GM18505 (cell line): ENCODE data around the gene UBE2E1.

Source experiments
- ATAC-seq: cut with Tn5 transposase; IDR thresholded peaks from one replicate; pipeline ENCODE4 v1.9.1; 2021; ENCODE audit not compliant: unreplicated experiment
- POLR2A ChIP-seq: IDR thresholded peaks from 4 replicates; pipeline ENCODE4 v1.6.1; 2011; ENCODE audit warnings: borderline replicate concordance; ENCODE audit not compliant: insufficient read depth, insufficient read length; ENCODE audit errors: extremely low read depth

The UBE2E1 gene

GRCh38 chr3:23805633-23806533, at the start of gene UBE2E1:
TSS of gene UBE2E1 (plus strand) at chr3:23805955. CDS start at chr3:23807270, 1,315 bp downstream.
- ATAC-seq = peak; percentile 57
- peak; percentile 74 for TF ChIP-seq POLR2A

DNA sequence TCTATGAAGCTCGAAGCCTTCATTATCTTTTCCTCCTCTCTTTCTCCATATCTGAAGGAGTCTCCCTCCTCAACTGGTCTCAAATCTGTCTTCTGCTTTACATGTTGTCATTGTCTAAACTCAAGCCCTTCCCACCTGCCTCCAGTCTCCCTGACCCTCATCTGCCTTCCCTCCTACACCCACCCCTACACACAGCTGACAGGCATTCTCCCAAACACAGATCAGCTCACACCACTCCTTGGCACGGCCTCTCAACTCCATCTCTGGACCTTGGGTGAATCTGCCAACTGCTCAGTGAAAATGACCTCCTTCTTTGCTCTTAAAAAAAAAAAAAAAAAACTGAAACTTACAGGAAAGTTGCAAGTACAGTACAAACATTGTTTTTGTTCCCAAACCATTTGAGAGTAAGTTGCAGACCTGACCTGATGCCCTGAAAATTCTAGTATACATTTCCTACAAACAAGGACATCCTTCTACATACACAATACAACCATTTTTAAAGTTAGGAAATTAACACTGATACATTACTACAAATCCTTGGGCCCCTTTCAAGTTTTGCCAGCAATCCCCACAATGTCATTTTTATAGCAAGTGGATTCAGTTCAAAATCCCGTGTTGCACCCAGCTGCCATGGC, 49.4 kb upstream of the UBE2E1 start:
- ATAC-seq = no peak
- TF ChIP-seq POLR2A = no peak

DNA sequence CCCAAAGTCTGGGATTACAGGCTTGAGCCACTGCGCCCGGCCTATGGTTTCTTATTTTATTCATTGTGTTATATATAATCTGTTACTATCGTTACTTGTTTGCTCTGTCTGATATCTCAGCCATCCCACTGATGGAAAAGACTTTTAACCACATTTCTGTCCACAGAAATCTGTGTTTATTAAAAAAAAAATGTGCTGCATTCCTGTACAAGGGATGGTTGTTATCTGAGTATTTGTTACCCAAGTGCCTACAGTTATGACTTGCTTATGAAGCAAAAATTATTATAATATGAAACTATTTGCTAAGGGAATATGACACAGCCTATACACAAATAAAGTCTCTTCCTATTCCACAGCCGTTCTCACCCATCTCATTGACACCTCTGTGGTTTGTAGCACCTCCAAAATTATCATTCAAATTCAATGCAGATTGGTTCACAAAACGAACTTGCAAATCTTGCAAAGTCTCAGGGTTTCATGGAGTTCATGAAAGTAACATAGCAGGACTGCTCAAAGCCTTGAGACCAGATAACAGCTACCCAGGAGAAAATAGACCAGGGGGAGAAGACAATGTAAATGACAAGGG, 47.4 kb upstream of the UBE2E1 start:
- no peak for TF ChIP-seq POLR2A
- no peak for ATAC-seq

GRCh38 chr3:23760325-23760724, 45.4 kb upstream of the UBE2E1 start:
- TF ChIP-seq POLR2A = no peak
- ATAC-seq = peak; percentile 4

DNA sequence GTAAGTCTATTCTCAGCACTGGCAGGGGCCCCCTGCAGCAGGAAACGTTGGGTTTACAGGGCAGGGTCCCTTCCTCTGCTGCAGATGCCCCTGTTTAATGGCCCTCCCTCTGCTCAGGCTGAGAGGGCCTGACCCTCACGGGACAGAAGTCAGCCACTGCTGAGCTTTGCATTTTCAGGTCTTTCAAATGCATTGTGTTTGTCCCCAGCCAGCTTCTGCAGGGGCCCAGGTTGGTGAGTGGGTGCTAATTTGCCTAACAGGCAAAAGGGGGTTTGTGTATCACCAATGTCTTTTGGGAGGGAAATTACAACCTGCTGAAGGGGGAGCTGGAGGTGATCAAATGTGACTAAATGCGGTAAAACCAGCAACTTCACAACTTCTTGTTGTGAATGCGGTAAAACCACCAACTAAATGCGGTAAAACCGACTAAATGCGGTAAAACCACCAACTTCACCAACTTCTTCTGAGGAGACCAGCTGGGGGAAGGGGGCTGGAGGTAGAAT, 44.8 kb upstream of the UBE2E1 start:
- ATAC-seq = peak; percentile 34

DNA sequence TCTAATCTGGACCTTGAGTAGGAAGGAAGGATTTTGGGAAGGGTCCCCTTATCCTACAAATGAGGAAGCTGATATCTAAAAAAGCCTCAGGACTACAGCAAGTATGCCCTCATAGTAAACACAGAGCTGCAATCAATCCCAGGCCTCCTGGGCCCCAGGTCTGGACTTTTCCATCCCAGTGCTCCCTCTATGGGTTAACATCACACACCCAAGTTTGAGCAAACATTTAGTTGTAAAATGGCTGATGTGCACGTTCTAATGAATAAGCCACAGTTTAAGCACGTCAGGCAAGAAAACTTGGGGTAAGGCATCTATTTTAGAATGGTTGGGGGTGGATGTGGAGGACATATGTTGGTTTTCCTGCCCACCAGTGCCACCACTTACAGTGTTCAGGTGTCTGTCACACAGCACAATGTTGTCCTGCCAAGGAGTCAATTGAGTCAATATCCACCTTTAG, 44.3 kb upstream of the UBE2E1 start:
- TF ChIP-seq POLR2A = no peak

More for the DNA sequence above, 44.8 kb upstream of the UBE2E1 start:
- no peak for TF ChIP-seq POLR2A

GRCh38 chr3:23762214-23762613, 43.5 kb upstream of the UBE2E1 start:
- peak; percentile 80 for ATAC-seq
- no peak for TF ChIP-seq POLR2A

More for the DNA sequence above, 44.3 kb upstream of the UBE2E1 start:
- peak; percentile 33 for ATAC-seq

- ATAC-seq = no peak
- TF ChIP-seq POLR2A = no peak
Observed at GRCh38 chr3:23762759-23763477, 42.8 kb upstream of the UBE2E1 start.

DNA sequence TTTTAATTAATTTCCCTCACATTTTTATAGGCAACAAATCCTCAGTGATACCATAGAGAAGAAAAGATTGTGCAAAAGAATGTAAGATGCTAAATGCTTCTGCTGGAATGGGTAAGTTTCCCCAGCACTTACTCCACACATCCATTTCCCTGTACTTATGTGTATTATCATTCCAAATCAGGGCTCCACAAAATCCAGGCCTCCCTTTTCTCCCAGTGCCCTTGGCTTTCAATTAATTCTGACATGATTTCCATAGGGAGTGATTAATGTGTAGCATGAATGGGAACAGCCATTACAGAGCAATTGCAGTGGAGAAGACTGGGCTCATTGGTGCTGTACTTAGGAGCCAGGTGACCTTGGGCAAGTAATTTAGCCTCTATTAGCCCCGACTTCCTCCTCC, 41.3 kb upstream of the UBE2E1 start:
- TF ChIP-seq POLR2A = no peak
- no peak for ATAC-seq

DNA sequence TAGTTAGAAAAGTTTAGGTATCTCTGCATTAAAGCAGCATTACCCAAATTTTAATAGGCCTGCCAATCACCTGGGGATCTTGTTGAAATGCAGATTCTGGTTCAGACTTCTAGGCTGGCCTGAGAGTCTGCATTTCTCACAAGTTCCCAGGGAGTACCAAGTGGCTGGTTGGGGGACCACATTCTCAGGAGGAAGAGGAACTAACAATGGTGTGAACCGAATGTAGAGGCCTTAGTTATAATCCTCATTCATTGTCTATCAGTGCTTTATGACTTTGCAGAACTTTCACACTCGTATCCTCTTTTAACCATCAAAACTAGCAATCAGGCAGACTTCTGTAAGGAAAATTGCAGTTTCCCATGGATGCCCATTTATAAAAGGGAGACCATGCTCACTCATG, 38.2 kb upstream of the UBE2E1 start:
- TF ChIP-seq POLR2A = no peak
- no peak for ATAC-seq

DNA sequence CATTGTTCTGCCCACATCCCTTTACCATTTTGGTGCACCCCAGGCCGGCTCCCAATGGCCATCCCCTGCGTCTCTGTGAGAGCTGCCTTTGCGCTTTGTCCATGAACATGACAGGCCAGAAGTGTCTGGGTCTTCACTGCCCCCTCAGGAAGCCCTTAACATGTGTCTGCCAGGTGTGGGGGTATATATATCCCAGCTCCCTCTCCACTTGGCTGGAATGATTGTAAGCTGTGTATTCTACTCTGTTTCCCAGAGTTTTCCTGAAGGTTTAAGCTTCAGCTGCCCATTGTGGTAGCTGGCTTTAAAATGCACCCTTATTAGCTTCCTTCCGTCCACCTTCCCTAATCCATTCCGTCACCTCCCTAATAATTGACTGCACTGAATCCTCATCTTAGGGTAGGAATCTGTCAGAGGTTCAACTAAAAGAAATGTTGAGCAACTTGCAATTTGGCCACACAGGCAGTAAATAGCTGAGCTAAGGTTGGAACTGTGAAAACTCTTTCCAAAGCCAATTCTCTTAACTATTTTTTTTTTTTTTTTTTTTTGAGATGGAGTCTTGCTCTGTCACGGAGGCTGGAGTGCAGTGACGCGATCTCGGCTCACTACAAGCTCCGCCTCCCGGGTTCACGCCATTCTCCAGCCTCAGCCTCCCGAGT, 30.4 kb upstream of the UBE2E1 start:
- no peak for TF ChIP-seq POLR2A
- ATAC-seq = no peak

- ATAC-seq = no peak
- TF ChIP-seq POLR2A = no peak
Observed at GRCh38 chr3:23776352-23776891, 29.3 kb upstream of the UBE2E1 start.
